AG04449 (cell line): ENCODE results near the gene NIM1K.
"Not testable (repeated sequence)": the region's sequence is repeated elsewhere in the genome, so short reads cannot be mapped to it uniquely, and the experiment has no call there.

ENCODE experiments used
- CTCF ChIA-PET: fragments of 350-600 bp; formaldehyde crosslinking; extraction: SDS; loops from one replicate; lab custom pipeline; 2021; ENCODE audit warnings: antibody characterized with exemption; lab: Yijun Ruan, JAX
- POLR2A ChIA-PET: fragments of 400-600, 350-600 bp; formaldehyde crosslinking; extraction: SDS; loops from one replicate; lab custom pipeline; 2020; ENCODE audit warnings: antibody characterized with exemption, inconsistent platforms; lab: Yijun Ruan, JAX
- DNase-seq: peaks from one replicate; pipeline ENCODE4 v3.0.0-alpha.2; 2010; ENCODE audit warnings: low read depth, low spot score
- H3K4me3 ChIP-seq: 2 replicates; pipeline ENCODE4 v1.5.1; 2011; ENCODE audit warnings: low read depth, mild to moderate bottlenecking, control low read depth, low read length
- TF ChIP-seq, protein P1 (sequence below): IDR thresholded peaks from one replicate; pipeline ENCODE4 v1.5.1; 2011; ENCODE audit warnings: mild to moderate bottlenecking, moderate library complexity, low read length, control low read depth, inconsistent platforms; ENCODE audit not compliant: insufficient read depth; ENCODE audit errors: missing control alignments

Gene NIM1K

DNA sequence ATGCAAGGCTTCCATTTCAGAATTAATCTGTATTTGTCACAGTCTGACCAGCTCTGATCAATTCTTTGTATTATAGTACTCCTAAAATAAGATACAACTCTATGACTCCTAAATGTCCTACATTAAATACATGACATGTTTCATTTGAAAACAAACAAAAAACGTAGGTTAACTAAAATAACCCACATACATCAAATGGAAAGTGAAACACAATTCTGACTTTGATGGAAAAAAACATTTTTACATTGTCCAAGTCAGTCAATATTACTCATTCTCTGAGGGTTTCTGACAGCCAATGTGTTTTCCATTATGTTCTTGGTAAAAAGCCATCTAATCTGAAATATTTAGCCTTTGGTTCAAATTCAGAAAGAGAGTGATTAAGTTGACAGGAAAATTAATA is 112.5 kb downstream of the NIM1K start:
- ChIA-PET CTCF (interaction anchor here (0.7 to 4.3 kb wide), 9 partner anchors 8 to 396 kb away, joined by 3 to 26 read pairs (median 5); partner anchors contain the start of gene HMGCS1), POLR2A (no interaction called here)
- TF ChIP-seq, protein P1, sequence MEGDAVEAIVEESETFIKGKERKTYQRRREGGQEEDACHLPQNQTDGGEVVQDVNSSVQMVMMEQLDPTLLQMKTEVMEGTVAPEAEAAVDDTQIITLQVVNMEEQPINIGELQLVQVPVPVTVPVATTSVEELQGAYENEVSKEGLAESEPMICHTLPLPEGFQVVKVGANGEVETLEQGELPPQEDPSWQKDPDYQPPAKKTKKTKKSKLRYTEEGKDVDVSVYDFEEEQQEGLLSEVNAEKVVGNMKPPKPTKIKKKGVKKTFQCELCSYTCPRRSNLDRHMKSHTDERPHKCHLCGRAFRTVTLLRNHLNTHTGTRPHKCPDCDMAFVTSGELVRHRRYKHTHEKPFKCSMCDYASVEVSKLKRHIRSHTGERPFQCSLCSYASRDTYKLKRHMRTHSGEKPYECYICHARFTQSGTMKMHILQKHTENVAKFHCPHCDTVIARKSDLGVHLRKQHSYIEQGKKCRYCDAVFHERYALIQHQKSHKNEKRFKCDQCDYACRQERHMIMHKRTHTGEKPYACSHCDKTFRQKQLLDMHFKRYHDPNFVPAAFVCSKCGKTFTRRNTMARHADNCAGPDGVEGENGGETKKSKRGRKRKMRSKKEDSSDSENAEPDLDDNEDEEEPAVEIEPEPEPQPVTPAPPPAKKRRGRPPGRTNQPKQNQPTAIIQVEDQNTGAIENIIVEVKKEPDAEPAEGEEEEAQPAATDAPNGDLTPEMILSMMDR, result no peak
- H3K4me3 ChIP-seq, result no peak overlapping the region
- no peak for DNase-seq

GRCh38 chr5:43305948-43306565 is 114.0 kb downstream of the NIM1K start:
- TF ChIP-seq, protein P1, result peak; percentile 50
- POLR2A ChIA-PET, result no interaction called here

GRCh38 chr5:43306954-43307353 is 114.9 kb downstream of the NIM1K start:
- POLR2A ChIA-PET, H3K4me3 ChIP-seq, DNase-seq: not testable (repeated sequence)
- CTCF ChIA-PET, result interaction anchor here (1.4 to 4.3 kb wide), 7 partner anchors 9 to 397 kb away, joined by 3 to 26 read pairs (median 5); no protein-coding TSS in a partner anchor

More at GRCh38 chr5:43305948-43306565, 114.0 kb downstream of the NIM1K start:
- DNase-seq, result peak; percentile 31
- no peak overlapping the region for H3K4me3 ChIP-seq
- CTCF ChIA-PET, result interaction anchor here (0.7 to 4.3 kb wide), 15 partner anchors 8 to 397 kb away, joined by 3 to 26 read pairs (median 4); no protein-coding TSS in a partner anchor

- ChIA-PET POLR2A (no interaction called here), CTCF (interaction anchor here (1.0 to 1.1 kb wide), 2 partner anchors 113 to 203 kb away, joined by 3 read pairs; no protein-coding TSS in a partner anchor)
- no peak overlapping the region for H3K4me3 ChIP-seq
- TF ChIP-seq, protein P1, result no peak
- DNase-seq, result no peak
Measured at GRCh38 chr5:43309122-43309521, 117.1 kb downstream of the NIM1K start.

DNA sequence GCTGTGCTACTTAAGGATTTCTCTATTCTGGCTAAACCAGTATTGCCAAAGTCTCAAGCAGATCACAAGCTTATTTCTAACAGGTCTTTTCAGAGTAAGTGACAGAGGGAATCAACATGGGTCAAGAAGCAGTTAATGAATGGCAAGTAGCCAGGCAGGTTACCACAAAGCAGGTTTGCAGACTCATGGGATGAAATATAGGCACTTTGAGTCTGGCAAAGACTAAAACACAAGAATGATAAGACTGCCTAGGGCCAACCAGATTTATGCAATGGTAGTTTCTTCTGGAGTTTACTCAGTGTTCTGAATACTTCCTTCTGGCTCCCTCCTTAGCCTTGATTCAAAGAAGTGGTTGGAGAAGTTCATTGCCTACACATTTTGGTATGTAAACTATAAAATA is 117.6 kb downstream of the NIM1K start:
- CTCF ChIA-PET, result interaction anchor here (0.6 to 1.0 kb wide), 2 partner anchors 113 to 202 kb away, joined by 3 read pairs; no protein-coding TSS in a partner anchor
- H3K4me3 ChIP-seq, result no peak overlapping the region
- DNase-seq, result no peak

GRCh38 chr5:43312076-43312661 is 120.1 kb downstream of the NIM1K start:
- CTCF ChIA-PET, result interaction anchor here (0.8 to 1.7 kb wide), 9 partner anchors 8 to 404 kb away, joined by 3 to 6 read pairs (median 5); partner anchors contain the start of genes TMEM267 and ZNF131
- DNase-seq, result no peak
- TF ChIP-seq, protein P1, result no peak

More for the DNA sequence above, 117.6 kb downstream of the NIM1K start:
- POLR2A ChIA-PET, result no interaction called here
- TF ChIP-seq, protein P1, result no peak

More at GRCh38 chr5:43312076-43312661, 120.1 kb downstream of the NIM1K start:
- POLR2A ChIA-PET, result no interaction called here
- peak overlapping the region; percentile 90 for H3K4me3 ChIP-seq
